SK-N-SH treated with all-trans-retinoic acid at 6 μM for 48 hours (cell line): ENCODE data around the gene ABO.

Experiments
- ATAC-seq: fragments of 200-7000 bp; cut with Tn5 transposase; 3 replicates; pipeline ENCODE4 v1.9.1; 2020; ENCODE audit warnings: mild to moderate bottlenecking, moderate library complexity
- BACH2 ChIP-seq: fragments of 250-450 bp; sonication (Bioruptor Pico); IDR thresholded peaks from 2 replicates; pipeline ENCODE4 v1.9.0; 2021; ENCODE audit warnings: mild to moderate bottlenecking, borderline replicate concordance
- CREB5 ChIP-seq: fragments of 250-450 bp; sonication (Bioruptor Pico); IDR thresholded peaks from 2 replicates; pipeline ENCODE4 v1.5.1; 2020; ENCODE audit warnings: low read depth, mild to moderate bottlenecking, moderate library complexity
- CSRNP3 ChIP-seq: fragments of 250-450 bp; sonication (Bioruptor Pico); IDR thresholded peaks from 2 replicates; pipeline ENCODE4 v1.5.1; 2021; ENCODE audit warnings: mild to moderate bottlenecking, moderate library complexity
- ESRRG ChIP-seq: fragments of 250-450 bp; sonication (Bioruptor Pico); IDR thresholded peaks from 2 replicates; pipeline ENCODE4 v1.6.1; 2021; ENCODE audit warnings: mild to moderate bottlenecking
- GLIS3 ChIP-seq: fragments of 250-450 bp; sonication (Bioruptor Pico); IDR thresholded peaks from 2 replicates; pipeline ENCODE4 v1.5.0; 2020; ENCODE audit warnings: mild to moderate bottlenecking, moderate library complexity
- ISL1 ChIP-seq: fragments of 250-450 bp; sonication (Bioruptor Pico); IDR thresholded peaks from 2 replicates; pipeline ENCODE4 v2.1.2; 2022; ENCODE audit warnings: mild to moderate bottlenecking, moderate library complexity
- PPARA ChIP-seq: fragments of 250-450 bp; sonication (Bioruptor Pico); IDR thresholded peaks from 2 replicates; pipeline ENCODE4 v1.5.0; 2020; ENCODE audit warnings: mild to moderate bottlenecking, borderline replicate concordance
- RARB ChIP-seq: fragments of 250-450 bp; sonication (Bioruptor Pico); IDR thresholded peaks from 2 replicates; pipeline ENCODE4 v1.8.0; 2021; ENCODE audit warnings: mild to moderate bottlenecking, moderate library complexity
- SNAI2 ChIP-seq: fragments of 250-450 bp; sonication (Bioruptor Pico); IDR thresholded peaks from 2 replicates; pipeline ENCODE4 v1.5.0; 2020; ENCODE audit warnings: mild to moderate bottlenecking, moderate library complexity
- TCF4 ChIP-seq: fragments of 250-450 bp; sonication (Bioruptor Pico); IDR thresholded peaks from 2 replicates; pipeline ENCODE4 v1.8.0; 2021; ENCODE audit warnings: mild to moderate bottlenecking, moderate library complexity, borderline replicate concordance
- TOX ChIP-seq: fragments of 250-450 bp; sonication (Bioruptor Pico); IDR thresholded peaks from 2 replicates; pipeline ENCODE4 v1.8.0; 2021; ENCODE audit warnings: mild to moderate bottlenecking, moderate library complexity, borderline replicate concordance
- ZFP3 ChIP-seq: fragments of 250-450 bp; sonication (Bioruptor Pico); IDR thresholded peaks from 2 replicates; pipeline ENCODE4 v1.5.0; 2020; ENCODE audit warnings: mild to moderate bottlenecking, moderate library complexity
- ZFP30 ChIP-seq: fragments of 450-650 bp; formaldehyde crosslinking; IDR thresholded peaks from 2 replicates; pipeline ENCODE4 v1.5.0; 2022; ENCODE audit warnings: mild to moderate bottlenecking, moderate library complexity
- ZNF565 ChIP-seq: fragments of 450-650 bp; formaldehyde crosslinking; conservative IDR thresholded peaks from 2 replicates; pipeline ENCODE4 v1.5.0; 2020; ENCODE audit warnings: low read depth, mild to moderate bottlenecking, moderate library complexity
- ZNF8 ChIP-seq: fragments of 450-650 bp; formaldehyde crosslinking; IDR thresholded peaks from 2 replicates; pipeline ENCODE4 v1.5.0; 2020; ENCODE audit warnings: mild to moderate bottlenecking, moderate library complexity
- TF ChIP-seq, protein P1 (sequence below): fragments of 250-450 bp; sonication (Bioruptor Pico); IDR thresholded peaks from 2 replicates; pipeline ENCODE4 v1.8.0; 2020; ENCODE audit warnings: mild to moderate bottlenecking, moderate library complexity, borderline replicate concordance
- TF ChIP-seq, protein P2 (sequence below): fragments of 250-450 bp; sonication (Bioruptor Pico); IDR thresholded peaks from 2 replicates; pipeline ENCODE4 v1.8.0; 2021; ENCODE audit warnings: low read depth, mild to moderate bottlenecking, moderate library complexity, borderline replicate concordance
- TF ChIP-seq, protein P3 (sequence below): fragments of 250-450 bp; sonication (Bioruptor Pico); IDR thresholded peaks from 2 replicates; pipeline ENCODE4 v1.5.0; 2020; ENCODE audit warnings: mild to moderate bottlenecking, moderate library complexity

The ABO gene

DNA sequence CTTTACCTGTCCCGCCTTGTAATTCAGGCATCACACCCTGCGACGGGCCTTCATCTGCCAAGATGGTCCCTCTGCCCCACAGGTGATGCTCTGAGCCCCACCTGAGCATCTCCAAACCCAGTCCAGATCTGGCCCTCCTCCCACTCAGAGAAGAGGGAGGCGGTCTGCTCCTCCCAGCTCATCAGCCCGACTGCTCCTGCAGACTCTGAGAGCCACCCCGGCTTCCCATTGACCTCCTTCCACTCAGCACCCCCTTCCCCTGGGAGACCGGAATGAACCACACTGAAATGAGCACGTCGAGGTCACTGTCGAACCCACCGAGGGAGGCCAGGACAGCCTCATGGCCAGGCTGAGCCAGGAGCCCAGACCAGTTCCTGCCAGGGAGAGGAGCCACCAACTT, 12.8 kb downstream of the ABO start:
- ATAC-seq: no peak
- TF ChIP-seq, protein P1, sequence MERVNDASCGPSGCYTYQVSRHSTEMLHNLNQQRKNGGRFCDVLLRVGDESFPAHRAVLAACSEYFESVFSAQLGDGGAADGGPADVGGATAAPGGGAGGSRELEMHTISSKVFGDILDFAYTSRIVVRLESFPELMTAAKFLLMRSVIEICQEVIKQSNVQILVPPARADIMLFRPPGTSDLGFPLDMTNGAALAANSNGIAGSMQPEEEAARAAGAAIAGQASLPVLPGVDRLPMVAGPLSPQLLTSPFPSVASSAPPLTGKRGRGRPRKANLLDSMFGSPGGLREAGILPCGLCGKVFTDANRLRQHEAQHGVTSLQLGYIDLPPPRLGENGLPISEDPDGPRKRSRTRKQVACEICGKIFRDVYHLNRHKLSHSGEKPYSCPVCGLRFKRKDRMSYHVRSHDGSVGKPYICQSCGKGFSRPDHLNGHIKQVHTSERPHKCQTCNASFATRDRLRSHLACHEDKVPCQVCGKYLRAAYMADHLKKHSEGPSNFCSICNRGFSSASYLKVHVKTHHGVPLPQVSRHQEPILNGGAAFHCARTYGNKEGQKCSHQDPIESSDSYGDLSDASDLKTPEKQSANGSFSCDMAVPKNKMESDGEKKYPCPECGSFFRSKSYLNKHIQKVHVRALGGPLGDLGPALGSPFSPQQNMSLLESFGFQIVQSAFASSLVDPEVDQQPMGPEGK: no peak
- TF ChIP-seq SNAI2 (CRISPR knock-in tag) (no peak), CREB5 (CRISPR knock-in tag) (no peak), GLIS3 (CRISPR knock-in tag) (no peak), BACH2 (no peak), ZFP30 (no peak), ZNF565 (CRISPR knock-in tag) (no peak), RARB (CRISPR knock-in tag) (no peak), ISL1 (CRISPR knock-in tag) (no peak), TOX (CRISPR knock-in tag) (no peak), TCF4 (no peak)
- TF ChIP-seq, protein P2, sequence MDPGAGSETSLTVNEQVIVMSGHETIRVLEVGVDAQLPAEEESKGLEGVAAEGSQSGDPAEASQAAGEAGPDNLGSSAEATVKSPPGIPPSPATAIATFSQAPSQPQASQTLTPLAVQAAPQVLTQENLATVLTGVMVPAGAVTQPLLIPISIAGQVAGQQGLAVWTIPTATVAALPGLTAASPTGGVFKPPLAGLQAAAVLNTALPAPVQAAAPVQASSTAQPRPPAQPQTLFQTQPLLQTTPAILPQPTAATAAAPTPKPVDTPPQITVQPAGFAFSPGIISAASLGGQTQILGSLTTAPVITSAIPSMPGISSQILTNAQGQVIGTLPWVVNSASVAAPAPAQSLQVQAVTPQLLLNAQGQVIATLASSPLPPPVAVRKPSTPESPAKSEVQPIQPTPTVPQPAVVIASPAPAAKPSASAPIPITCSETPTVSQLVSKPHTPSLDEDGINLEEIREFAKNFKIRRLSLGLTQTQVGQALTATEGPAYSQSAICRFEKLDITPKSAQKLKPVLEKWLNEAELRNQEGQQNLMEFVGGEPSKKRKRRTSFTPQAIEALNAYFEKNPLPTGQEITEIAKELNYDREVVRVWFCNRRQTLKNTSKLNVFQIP (CRISPR knock-in tag): no peak
- TF ChIP-seq, protein P3, sequence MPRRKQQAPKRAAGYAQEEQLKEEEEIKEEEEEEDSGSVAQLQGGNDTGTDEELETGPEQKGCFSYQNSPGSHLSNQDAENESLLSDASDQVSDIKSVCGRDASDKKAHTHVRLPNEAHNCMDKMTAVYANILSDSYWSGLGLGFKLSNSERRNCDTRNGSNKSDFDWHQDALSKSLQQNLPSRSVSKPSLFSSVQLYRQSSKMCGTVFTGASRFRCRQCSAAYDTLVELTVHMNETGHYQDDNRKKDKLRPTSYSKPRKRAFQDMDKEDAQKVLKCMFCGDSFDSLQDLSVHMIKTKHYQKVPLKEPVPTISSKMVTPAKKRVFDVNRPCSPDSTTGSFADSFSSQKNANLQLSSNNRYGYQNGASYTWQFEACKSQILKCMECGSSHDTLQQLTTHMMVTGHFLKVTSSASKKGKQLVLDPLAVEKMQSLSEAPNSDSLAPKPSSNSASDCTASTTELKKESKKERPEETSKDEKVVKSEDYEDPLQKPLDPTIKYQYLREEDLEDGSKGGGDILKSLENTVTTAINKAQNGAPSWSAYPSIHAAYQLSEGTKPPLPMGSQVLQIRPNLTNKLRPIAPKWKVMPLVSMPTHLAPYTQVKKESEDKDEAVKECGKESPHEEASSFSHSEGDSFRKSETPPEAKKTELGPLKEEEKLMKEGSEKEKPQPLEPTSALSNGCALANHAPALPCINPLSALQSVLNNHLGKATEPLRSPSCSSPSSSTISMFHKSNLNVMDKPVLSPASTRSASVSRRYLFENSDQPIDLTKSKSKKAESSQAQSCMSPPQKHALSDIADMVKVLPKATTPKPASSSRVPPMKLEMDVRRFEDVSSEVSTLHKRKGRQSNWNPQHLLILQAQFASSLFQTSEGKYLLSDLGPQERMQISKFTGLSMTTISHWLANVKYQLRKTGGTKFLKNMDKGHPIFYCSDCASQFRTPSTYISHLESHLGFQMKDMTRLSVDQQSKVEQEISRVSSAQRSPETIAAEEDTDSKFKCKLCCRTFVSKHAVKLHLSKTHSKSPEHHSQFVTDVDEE (CRISPR knock-in tag): no peak
- TF ChIP-seq, all 23 proteins: peak for 0

DNA sequence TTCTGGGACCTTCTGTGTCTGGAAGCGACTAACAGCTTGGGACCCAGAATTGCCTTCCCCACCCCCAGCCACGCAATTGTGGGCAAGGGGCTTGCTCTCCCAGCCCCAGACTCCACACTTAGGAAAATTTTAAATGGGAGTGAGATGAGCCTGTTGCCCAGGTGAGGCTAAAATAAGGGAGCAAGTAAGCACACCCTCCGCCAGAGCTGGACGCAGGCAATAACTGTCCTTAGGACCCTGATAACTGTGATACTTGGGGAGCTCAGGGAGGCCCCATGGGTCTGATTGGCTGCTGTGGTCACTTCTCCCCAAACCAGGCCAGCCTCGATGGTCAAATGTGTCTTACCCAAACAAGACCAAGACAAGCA, 13.3 kb downstream of the ABO start:
- TF ChIP-seq ZNF8 (CRISPR knock-in tag): no peak
- no peak for TF ChIP-seq BACH2
- TF ChIP-seq, protein P2 (CRISPR knock-in tag): no peak
- TF ChIP-seq, protein P3 (CRISPR knock-in tag): no peak
- TF ChIP-seq ESRRG (CRISPR knock-in tag): no peak
- TF ChIP-seq, all 23 proteins: peak for 0
- ATAC-seq: no peak

DNA sequence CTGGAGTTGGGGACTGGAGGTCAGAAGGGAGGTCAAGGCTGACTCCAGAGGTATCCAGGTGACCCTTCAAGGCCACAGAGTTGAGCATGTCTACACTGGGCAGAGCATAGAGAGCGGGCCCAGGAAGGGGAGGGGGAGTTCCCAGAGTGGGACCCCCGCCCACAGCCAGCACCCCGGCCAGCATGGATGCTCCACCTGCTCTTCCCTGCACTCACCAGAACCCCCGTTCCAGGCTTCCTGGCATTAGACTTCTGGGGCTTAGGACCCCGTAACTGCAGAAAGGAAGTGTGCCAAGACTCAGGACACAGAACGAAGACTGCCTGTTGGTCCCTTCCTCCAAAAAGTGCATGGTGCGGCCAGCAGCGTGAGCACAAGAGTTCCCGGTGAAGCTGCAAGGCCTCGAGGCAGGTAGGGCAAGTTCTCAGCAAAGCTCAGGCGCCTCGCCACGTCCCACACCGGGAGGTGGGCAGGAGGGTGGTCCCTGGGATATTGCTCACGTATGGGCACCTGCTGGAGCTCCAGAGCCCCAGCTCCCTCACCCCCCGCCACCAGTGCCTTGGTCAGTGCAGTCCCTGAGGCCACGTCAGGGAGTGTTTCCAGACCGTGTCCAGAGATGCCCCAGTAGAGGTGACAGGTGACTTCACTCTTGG, 13.8 kb downstream of the ABO start:
- no peak for ATAC-seq
- no peak for TF ChIP-seq CREB5 (CRISPR knock-in tag)
- no peak for TF ChIP-seq ESRRG (CRISPR knock-in tag)
- no peak for TF ChIP-seq ISL1 (CRISPR knock-in tag)
- no peak for TF ChIP-seq TCF4
- TF ChIP-seq, protein P3 (CRISPR knock-in tag): no peak
- no peak for TF ChIP-seq CSRNP3
- no peak for TF ChIP-seq ZFP3 (CRISPR knock-in tag)
- no peak for TF ChIP-seq PPARA (CRISPR knock-in tag)
- no peak for TF ChIP-seq ZNF8 (CRISPR knock-in tag)
